ENCODE measurements around the gene OGDH.
A peak's percentile ranks its signal among the peaks of the same experiment; 100 is the strongest.

Gene OGDH

GRCh38 chr7:44564606-44565005, 41.8 kb upstream of the OGDH start:
- TF ChIP-seq CTCF (IDR thresholded peaks at IDR 0.05; ENCODE audit: low read depth, low read length) = no peak
- no peak overlapping the region for H3K4me3 ChIP-seq (replicated peaks in 1 of 2; ENCODE audit: low read depth in 2 of 2, low read length in 2 of 2)
- no peak for DNase-seq (ENCODE audit: low read depth in 2 of 2)

DNA sequence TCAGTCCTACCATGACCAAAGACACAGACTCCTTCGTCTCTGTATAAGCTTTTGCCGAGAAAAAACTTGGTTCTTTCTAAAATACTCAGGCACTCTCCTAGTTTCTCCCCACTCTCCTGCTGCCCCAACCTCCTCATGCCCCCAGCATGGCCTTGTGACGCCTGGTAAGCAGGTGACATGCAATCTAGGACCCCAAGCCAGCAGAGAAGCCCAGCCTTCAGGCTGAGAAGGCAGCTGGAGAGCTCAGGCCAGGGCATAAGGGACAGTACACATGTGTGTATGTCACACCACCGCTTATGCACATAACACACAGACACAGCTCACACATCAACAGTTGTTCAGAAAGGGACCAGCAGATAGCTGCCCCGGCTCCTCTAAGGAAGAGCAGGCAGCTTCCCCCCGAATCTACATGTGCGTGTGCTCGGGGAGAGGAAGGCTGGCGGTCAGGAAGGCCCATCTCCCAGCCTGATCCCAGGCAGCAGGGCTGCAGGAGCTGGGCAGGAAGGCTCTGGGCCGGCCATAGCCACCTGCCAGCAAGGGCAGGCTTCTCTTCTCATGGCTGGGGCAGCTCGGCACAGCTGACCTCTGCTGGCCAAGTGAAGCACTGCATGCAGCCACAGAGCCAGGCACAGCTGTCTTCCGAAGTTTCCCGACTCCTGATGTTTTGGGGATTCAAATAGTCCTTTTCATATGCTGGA, 41.2 kb upstream of the OGDH start:
- TF ChIP-seq CTCF (IDR thresholded peaks at IDR 0.05; ENCODE audit: low read depth, low read length) = peak; percentile 100
- peak; percentile 70 to 75 for DNase-seq (ENCODE audit: low read depth in 2 of 2)
- no peak overlapping the region for H3K4me3 ChIP-seq (replicated peaks in 1 of 2; ENCODE audit: low read depth in 2 of 2, low read length in 2 of 2)

DNA sequence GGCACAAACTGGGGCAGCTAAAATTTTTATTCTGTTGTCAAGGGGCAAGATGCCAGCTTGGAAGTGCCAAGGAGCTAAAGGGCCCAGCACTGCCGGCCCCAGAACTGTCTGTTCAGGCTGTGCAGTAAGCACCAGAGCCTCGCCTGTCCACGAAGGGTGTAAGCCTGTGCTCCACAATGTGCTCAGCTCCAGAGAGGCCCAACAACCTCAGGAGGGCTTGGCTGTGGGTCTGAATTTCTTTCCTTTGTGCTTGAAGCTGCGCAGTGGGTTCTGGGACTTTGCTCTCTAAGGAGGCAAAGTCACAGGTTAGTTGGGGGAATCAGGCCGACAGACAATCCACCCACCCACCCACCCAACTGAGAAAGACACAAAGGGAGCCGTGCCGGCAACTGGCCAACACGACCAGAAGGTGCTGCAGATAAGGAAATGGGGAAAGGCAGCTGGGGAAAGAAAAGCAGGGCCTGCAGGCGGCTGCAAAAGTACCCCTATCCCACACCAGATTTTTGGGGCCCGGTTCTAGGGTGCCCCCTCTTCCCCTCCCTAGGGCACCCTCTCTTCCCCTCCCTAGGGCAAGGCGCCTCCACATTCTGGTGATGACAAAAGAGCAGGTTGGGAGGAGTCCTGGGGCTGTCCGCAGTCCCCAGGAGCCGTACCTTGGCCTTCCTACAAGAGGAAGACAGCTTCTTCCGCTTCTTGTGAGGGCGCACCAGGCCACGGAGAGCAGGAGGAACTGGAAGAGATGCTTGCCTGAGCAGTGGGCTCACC, 40.5 kb upstream of the OGDH start:
- no peak for TF ChIP-seq CTCF (IDR thresholded peaks at IDR 0.05; ENCODE audit: low read depth, low read length)
- DNase-seq (ENCODE audit: low read depth in 2 of 2) = no peak

DNA sequence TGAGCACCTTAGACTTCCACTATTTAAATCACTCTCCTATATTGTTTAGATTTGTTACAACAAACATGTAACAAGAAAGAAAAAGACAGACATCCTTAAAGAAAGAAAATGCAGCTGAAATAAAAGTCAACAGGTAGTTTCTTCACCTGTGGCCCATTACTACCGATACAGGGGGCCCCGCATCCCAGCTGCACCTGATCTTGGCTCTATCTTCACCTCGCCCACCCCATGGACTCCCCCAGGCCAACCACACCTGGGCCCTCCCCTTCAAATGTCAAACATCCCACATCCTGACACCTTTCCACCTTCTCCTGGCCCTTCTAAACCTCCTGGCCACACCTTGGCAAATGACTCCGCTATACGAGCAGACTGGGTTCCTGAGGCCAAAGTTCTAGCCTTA, 39.7 kb upstream of the OGDH start:
- no peak for TF ChIP-seq CTCF (IDR thresholded peaks at IDR 0.05; ENCODE audit: low read depth, low read length)
- no peak for DNase-seq (ENCODE audit: low read depth in 2 of 2)

More for the DNA sequence above, 40.5 kb upstream of the OGDH start:
- no peak overlapping the region for H3K4me3 ChIP-seq (replicated peaks in 1 of 2; ENCODE audit: low read depth in 2 of 2, low read length in 2 of 2)

DNA sequence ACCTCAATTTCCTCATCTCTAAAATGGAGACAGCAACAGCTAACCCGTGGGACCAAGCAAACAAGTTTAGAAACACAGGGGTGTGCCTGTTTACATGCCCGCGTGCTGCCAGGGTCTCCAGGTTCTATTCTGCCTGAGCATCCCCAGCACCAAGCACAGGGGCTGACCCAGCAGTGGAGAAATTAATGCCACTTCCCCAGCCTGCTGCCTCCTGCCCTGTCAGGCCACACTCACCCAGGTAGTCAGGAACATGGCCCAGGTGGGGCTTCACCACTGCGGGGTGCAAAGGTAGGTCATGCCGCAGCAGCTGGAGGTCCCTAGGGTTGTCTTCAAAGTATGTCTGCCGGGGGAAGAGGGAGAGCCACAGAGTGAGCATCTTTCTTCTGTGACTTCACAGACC, 38.5 kb upstream of the OGDH start:
- no peak overlapping the region for H3K4me3 ChIP-seq (replicated peaks in 1 of 2; ENCODE audit: low read depth in 2 of 2, low read length in 2 of 2)
- no peak for DNase-seq (ENCODE audit: low read depth in 2 of 2)
- TF ChIP-seq CTCF (IDR thresholded peaks at IDR 0.05; ENCODE audit: low read depth, low read length) = no peak

More for the DNA sequence above, 39.7 kb upstream of the OGDH start:
- H3K4me3 ChIP-seq (replicated peaks in 1 of 2; ENCODE audit: low read depth in 2 of 2, low read length in 2 of 2) = no peak overlapping the region

- no peak for TF ChIP-seq CTCF (IDR thresholded peaks at IDR 0.05; ENCODE audit: low read depth, low read length)
- no peak overlapping the region for H3K4me3 ChIP-seq (replicated peaks in 1 of 2; ENCODE audit: low read depth in 2 of 2, low read length in 2 of 2)
- no peak for DNase-seq (ENCODE audit: low read depth in 2 of 2)
Measured at GRCh38 chr7:44568771-44569560, 37.5 kb upstream of the OGDH start.
